NCI-H2171 (cell line): ENCODE data around the gene STK11.
A peak's percentile ranks its signal among the peaks of the same experiment; 100 is the strongest.
"Not testable (repeated sequence)": the region's sequence is repeated elsewhere in the genome, so short reads cannot be mapped to it uniquely, and the experiment has no call there.

ENCODE experiments used
- DNase-seq: peaks from one replicate; lab custom pipeline; 2025; lab: John Stamatoyannopoulos, UW

STK11 gene

GRCh38 chr19:1238369-1239303 lies 33.1 kb downstream of the STK11 start:
- no peak for DNase-seq

GRCh38 chr19:1239420-1239795 lies 33.8 kb downstream of the STK11 start:
- DNase-seq, result no peak

GRCh38 chr19:1239796-1240737 lies 34.5 kb downstream of the STK11 start:
- peak; percentile 89 for DNase-seq

- no peak for DNase-seq
Measured at GRCh38 chr19:1240925-1241324, 35.3 kb downstream of the STK11 start.

- DNase-seq, result peak; percentile 89
Measured at GRCh38 chr19:1241417-1242095, 36.0 kb downstream of the STK11 start, which contains the start of gene ATP5F1D. Gene ATP5F1D (plus strand): TSS chr19:1241751. CDS start chr19:1241851, 100 bp downstream.

- peak; percentile 83 for DNase-seq
Measured at GRCh38 chr19:1243768-1244692, 38.5 kb downstream of the STK11 start.

GRCh38 chr19:1244693-1245451 lies 39.3 kb downstream of the STK11 start:
- no peak for DNase-seq

- DNase-seq, result no peak
Measured at GRCh38 chr19:1245494-1246264, 40.1 kb downstream of the STK11 start.

- DNase-seq, result not testable (repeated sequence)
Measured at GRCh38 chr19:1246265-1247087, 40.9 kb downstream of the STK11 start.

- no peak for DNase-seq
Measured at GRCh38 chr19:1247748-1248138, 42.2 kb downstream of the STK11 start.

- no peak for DNase-seq
Measured at GRCh38 chr19:1248139-1248785, 42.7 kb downstream of the STK11 start, which contains the start of gene MIDN. Gene MIDN (plus strand): TSS chr19:1248583. CDS start chr19:1250297, 1,714 bp downstream.

GRCh38 chr19:1248786-1249297 lies 43.3 kb downstream of the STK11 start:
- no peak for DNase-seq

- DNase-seq, result peak; percentile 93
Measured at GRCh38 chr19:1249298-1249989, 43.9 kb downstream of the STK11 start.

- DNase-seq, result no peak
Measured at GRCh38 chr19:1249990-1250436, 44.4 kb downstream of the STK11 start.

- peak; percentile 62 for DNase-seq
Measured at GRCh38 chr19:1250437-1251260, 45.1 kb downstream of the STK11 start.
